Ishikawa (cell line): ENCODE data around the gene NTN1.

Experiments used
- EP300 ChIP-seq: IDR thresholded peaks from 2 replicates; pipeline ENCODE4 v1.6.1; 2012; ENCODE audit warnings: borderline replicate concordance
- YY1 ChIP-seq: IDR thresholded peaks from 2 replicates; pipeline ENCODE4 v1.6.1; 2012; ENCODE audit warnings: low read depth

DNA sequence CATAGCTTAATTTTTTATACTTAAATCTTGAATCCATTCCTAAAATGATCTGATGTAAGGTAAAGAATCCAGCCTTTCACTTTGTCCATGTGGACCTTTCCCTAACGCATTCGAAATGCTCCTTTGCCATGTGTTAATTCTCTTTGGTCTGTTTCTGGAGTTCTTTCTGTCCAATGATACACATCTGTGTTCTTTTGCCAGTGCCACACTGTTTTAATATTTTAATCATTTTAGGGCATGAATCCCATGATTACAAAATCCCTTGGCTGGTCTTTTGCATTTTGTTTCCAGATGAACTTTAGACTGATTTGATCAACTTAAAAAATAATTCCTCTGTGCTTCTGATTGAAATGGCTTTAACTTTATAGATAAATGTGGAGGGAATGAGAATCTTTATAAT lies 74.1 kb downstream of the NTN1 start:
- TF ChIP-seq YY1 (no peak), EP300 (no peak)
